Brain pericyte (primary cell): Measurements from ENCODE around the gene COG5.

Source experiments
- DNase-seq: peaks from one replicate; pipeline ENCODE4 v3.0.0-alpha.2; 2012; ENCODE audit warnings: low read depth, low spot score

Gene COG5

GRCh38 chr7:107463139-107464078 lies 100.3 kb downstream of the COG5 start:
- DNase-seq = peak; percentile 18

GRCh38 chr7:107461938-107462533 lies 101.7 kb downstream of the COG5 start:
- no peak for DNase-seq

GRCh38 chr7:107453388-107453787 lies 110.3 kb downstream of the COG5 start:
- DNase-seq = no peak

GRCh38 chr7:107450970-107451369 lies 112.8 kb downstream of the COG5 start:
- DNase-seq = no peak

- DNase-seq = no peak
Observed at GRCh38 chr7:107446988-107447387, 116.7 kb downstream of the COG5 start.

- DNase-seq = no peak
Observed at GRCh38 chr7:107446531-107446930, 117.2 kb downstream of the COG5 start.

GRCh38 chr7:107442678-107443077 lies 121.0 kb downstream of the COG5 start:
- no peak for DNase-seq

- DNase-seq = no peak
Observed at GRCh38 chr7:107441581-107442422, 121.9 kb downstream of the COG5 start.

GRCh38 chr7:107439025-107439424 lies 124.7 kb downstream of the COG5 start:
- no peak for DNase-seq

GRCh38 chr7:107435749-107436148 lies 128.0 kb downstream of the COG5 start:
- no peak for DNase-seq

GRCh38 chr7:107432261-107432660 lies 131.5 kb downstream of the COG5 start:
- no peak for DNase-seq

GRCh38 chr7:107430057-107430456 lies 133.7 kb downstream of the COG5 start:
- DNase-seq = no peak

- DNase-seq = no peak
Observed at GRCh38 chr7:107428642-107429041, 135.1 kb downstream of the COG5 start.

- no peak for DNase-seq
Observed at GRCh38 chr7:107427462-107427861, 136.3 kb downstream of the COG5 start.

GRCh38 chr7:107414198-107414597 lies 149.5 kb downstream of the COG5 start:
- DNase-seq = no peak

- DNase-seq = no peak
Observed at GRCh38 chr7:107408349-107408748, 155.4 kb downstream of the COG5 start.

- no peak for DNase-seq
Observed at GRCh38 chr7:107405559-107405958, 158.2 kb downstream of the COG5 start.

- DNase-seq = no peak
Observed at GRCh38 chr7:107404740-107405537, 158.8 kb downstream of the COG5 start.

- DNase-seq = no peak
Observed at GRCh38 chr7:107398161-107398560, 165.6 kb downstream of the COG5 start.

- no peak for DNase-seq
Observed at GRCh38 chr7:107396990-107397389, 166.7 kb downstream of the COG5 start.

GRCh38 chr7:107396081-107396480 lies 167.6 kb downstream of the COG5 start:
- no peak for DNase-seq
